ENCODE data around the gene DSE.

Gene DSE

GRCh38 chr6:116419069-116419786 lies 48.5 kb downstream of the DSE start:
- DNase-seq: no peak

- no peak for DNase-seq
Observed at GRCh38 chr6:116420341-116420740, 49.6 kb downstream of the DSE start.

- no peak for DNase-seq
Observed at GRCh38 chr6:116422238-116422637, 51.5 kb downstream of the DSE start.

- DNase-seq: peak; percentile 20
Observed at GRCh38 chr6:116424001-116424400, 53.3 kb downstream of the DSE start.

GRCh38 chr6:116426551-116426950 lies 55.8 kb downstream of the DSE start:
- DNase-seq: no peak

- DNase-seq: no peak
Observed at GRCh38 chr6:116429111-116429510, 58.4 kb downstream of the DSE start.

- no peak for DNase-seq
Observed at GRCh38 chr6:116430860-116431259, 60.1 kb downstream of the DSE start.

- no peak for DNase-seq
Observed at GRCh38 chr6:116431964-116432595, 61.3 kb downstream of the DSE start.

GRCh38 chr6:116433206-116433712 lies 62.5 kb downstream of the DSE start:
- DNase-seq: no peak

GRCh38 chr6:116434056-116434725 lies 63.4 kb downstream of the DSE start:
- DNase-seq: no peak

- no peak for DNase-seq
Observed at GRCh38 chr6:116436586-116436985, 65.8 kb downstream of the DSE start.

- DNase-seq: no peak
Observed at GRCh38 chr6:116437656-116438055, 66.9 kb downstream of the DSE start.

- DNase-seq: no peak
Observed at GRCh38 chr6:116438590-116439448, 68.1 kb downstream of the DSE start.

GRCh38 chr6:116439522-116440051 lies 68.8 kb downstream of the DSE start:
- no peak for DNase-seq

- DNase-seq: no peak
Observed at GRCh38 chr6:116443105-116443504, 72.4 kb downstream of the DSE start.

GRCh38 chr6:116444092-116444491 lies 73.3 kb downstream of the DSE start:
- DNase-seq: no peak

GRCh38 chr6:116444575-116444974 lies 73.8 kb downstream of the DSE start:
- no peak for DNase-seq

- DNase-seq: peak; percentile 39
Observed at GRCh38 chr6:116445102-116445501, 74.4 kb downstream of the DSE start.

- DNase-seq: no peak
Observed at GRCh38 chr6:116446399-116446798, 75.7 kb downstream of the DSE start.

- DNase-seq: no peak
Observed at GRCh38 chr6:116447052-116447451, 76.3 kb downstream of the DSE start.

- DNase-seq: peak; percentile 14
Observed at GRCh38 chr6:116447496-116448011, 76.8 kb downstream of the DSE start.

GRCh38 chr6:116449565-116449964 lies 78.8 kb downstream of the DSE start:
- no peak for DNase-seq

Measured in SHP77 treated with DMSO at 0.1 percent for 48 hours (cell line).